ENCODE results near the gene MRGPRX3.

Gene MRGPRX3

GRCh38 chr11:18151581-18151980 lies 19.2 kb downstream of the MRGPRX3 start:
- H3K4me3 ChIP-seq (ENCODE audit: low read depth, low read length), result no peak overlapping the region

GRCh38 chr11:18168372-18168771 lies 36.0 kb downstream of the MRGPRX3 start:
- no peak overlapping the region for H3K4me3 ChIP-seq (ENCODE audit: low read depth, low read length)

GRCh38 chr11:18171377-18172000 lies 39.1 kb downstream of the MRGPRX3 start:
- no peak overlapping the region for H3K4me3 ChIP-seq (ENCODE audit: low read depth, low read length)

- no peak within 1 kb of the TSS for H3K4me3 ChIP-seq (ENCODE audit: low read depth, low read length)
Observed at GRCh38 chr11:18172666-18173065, 40.3 kb downstream of the MRGPRX3 start, which contains the start of gene MRGPRX4. Gene MRGPRX4 (plus strand): TSS chr11:18172837. CDS start chr11:18173257, 420 bp downstream.

GRCh38 chr11:18173225-18173866 lies 41.0 kb downstream of the MRGPRX3 start:
- H3K4me3 ChIP-seq (ENCODE audit: low read depth, low read length), result no peak overlapping the region
